HepG2 (cell line): ENCODE measurements around the gene SERTAD2. TPM values are rescaled to one million over a fixed set of nuclear protein-coding genes. Genes with fewer than 3 reads are reported as not detected.
A peak's percentile ranks its signal among the peaks of the same experiment; 100 is the strongest.

ENCODE experiments used
- AGO2 ChIP-seq: fragments of 200-400 bp; formaldehyde crosslinking; optimal IDR thresholded peaks from 2 replicates; pipeline ENCODE3; 2017; ENCODE audit warnings: mild to moderate bottlenecking, low read depth, low read length, moderate library complexity
- ATAD3A ChIP-seq: sonication (generic); formaldehyde crosslinking; IDR thresholded peaks from 2 replicates; pipeline ENCODE4 v1.4.0; 2020; ENCODE audit warnings: missing genetic modification reagents
- DPF2 ChIP-seq: sonication (generic); formaldehyde crosslinking; IDR thresholded peaks from 2 replicates; pipeline ENCODE4 v1.4.0; 2020; ENCODE audit warnings: mild to moderate bottlenecking, low read depth, missing genetic modification reagents, borderline replicate concordance
- ELF3 ChIP-seq: IDR thresholded peaks from 2 replicates; pipeline ENCODE4 v1.6.1; 2016; ENCODE audit warnings: missing genetic modification reagents, missing compliant biosample characterization
- FOXP1 ChIP-seq, 2 experiments: fragments of 450-650 bp in 1 of 2; IDR thresholded peaks; 2 replicates each; pipeline ENCODE4 v1.6.1; 2017 to 2018; ENCODE audit warnings: antibody characterized with exemption in 1 of 2
- GABPB1 ChIP-seq: IDR thresholded peaks from 2 replicates; pipeline ENCODE4 v1.6.1; 2016; ENCODE audit warnings: mild to moderate bottlenecking, missing genetic modification reagents, moderate library complexity, missing compliant biosample characterization
- JDP2 ChIP-seq: sonication (generic); formaldehyde crosslinking; IDR thresholded peaks from 2 replicates; pipeline ENCODE4 v1.8.1; 2022; ENCODE audit warnings: missing genetic modification reagents, borderline replicate concordance
- KDM5A ChIP-seq: fragments of 200-600 bp; sonication (generic); IDR thresholded peaks from 2 replicates; pipeline ENCODE4 v1.7.0; 2018; ENCODE audit warnings: antibody characterized with exemption, mild to moderate bottlenecking, low read length, borderline replicate concordance
- KLF12 ChIP-seq: sonication (generic); formaldehyde crosslinking; IDR thresholded peaks from 2 replicates; pipeline ENCODE4 v1.4.0; 2020; ENCODE audit warnings: missing genetic modification reagents, borderline replicate concordance
- SIX4 ChIP-seq: sonication (generic); formaldehyde crosslinking; IDR thresholded peaks from 2 replicates; pipeline ENCODE4 v1.4.0; 2020; ENCODE audit warnings: missing genetic modification reagents
- SP140L ChIP-seq: sonication (generic); formaldehyde crosslinking; IDR thresholded peaks from 2 replicates; pipeline ENCODE4 v1.4.0; 2020; ENCODE audit warnings: missing genetic modification reagents, borderline replicate concordance
- ZBTB7B ChIP-seq: sonication (generic); formaldehyde crosslinking; IDR thresholded peaks from 2 replicates; pipeline ENCODE4 v1.4.0; 2020; ENCODE audit warnings: missing genetic modification reagents
- ZMYM3 ChIP-seq: sonication (generic); formaldehyde crosslinking; IDR thresholded peaks from 2 replicates; pipeline ENCODE4 v1.5.1; 2020; ENCODE audit warnings: mild to moderate bottlenecking, missing genetic modification reagents
- ZNF280B ChIP-seq: sonication (generic); formaldehyde crosslinking; IDR thresholded peaks from 2 replicates; pipeline ENCODE4 v1.5.0; 2020; ENCODE audit warnings: missing genetic modification reagents, mild to moderate bottlenecking, borderline replicate concordance
- ZNF337 ChIP-seq: sonication (generic); formaldehyde crosslinking; IDR thresholded peaks from 2 replicates; pipeline ENCODE4 v1.5.1; 2020; ENCODE audit warnings: missing genetic modification reagents, low read depth, mild to moderate bottlenecking, borderline replicate concordance
- ZNF569 ChIP-seq: sonication (generic); formaldehyde crosslinking; IDR thresholded peaks from 2 replicates; pipeline ENCODE4 v1.5.0; 2020; ENCODE audit warnings: mild to moderate bottlenecking, missing genetic modification reagents, moderate library complexity, borderline replicate concordance
- ZNF704 ChIP-seq: sonication (generic); formaldehyde crosslinking; IDR thresholded peaks from 2 replicates; pipeline ENCODE4 v1.8.1; 2023; ENCODE audit warnings: mild to moderate bottlenecking, inconsistent platforms, moderate library complexity, missing genetic modification reagents, borderline replicate concordance
- ZSCAN5A ChIP-seq: sonication (generic); formaldehyde crosslinking; IDR thresholded peaks from 2 replicates; pipeline ENCODE4 v1.8.0; 2022; ENCODE audit warnings: mild to moderate bottlenecking, missing genetic modification reagents, borderline replicate concordance
- polyA plus RNA-seq, 8 experiments: library from polyadenylated mRNA; depleted of rRNA in 3 of 8; stranded (reverse) in 7 of 8; unstranded in 1 of 8; fragments of >200 nt; fragmentation: Illumina TruSeq in 4 of 8; extraction: Trizol in 4 of 8; gene quantifications; 2 replicates each; pipeline versions ENCODE4 v1.2.1 to v1.2.3, GENCODE V29; 2011 to 2016; ENCODE audit warnings: low read depth in 4 of 8, missing spikeins in 1 of 8, mixed read lengths in 1 of 8; ENCODE audit not compliant: insufficient read depth in 1 of 8
- total RNA-seq, 5 experiments: library from RNA; depleted of rRNA; stranded (reverse); fragments of >200 nt; fragmentation: Illumina TruSeq; extraction: Trizol; gene quantifications; 2 replicates each; pipeline ENCODE4 v1.2.3, GENCODE V29; 2016; ENCODE audit warnings: low read depth in 1 of 5
- TF ChIP-seq, protein P1 (sequence below): sonication (generic); formaldehyde crosslinking; IDR thresholded peaks from 2 replicates; pipeline ENCODE4 v1.5.1; 2020; ENCODE audit warnings: mild to moderate bottlenecking, missing genetic modification reagents, moderate library complexity

Gene SERTAD2
- total and polyA plus RNA-seq, 2 of the 13 experiments (the other 11 are each of a cell fraction or from before 2014, with no cell fraction given), result 6.7 to 22.6 TPM

DNA sequence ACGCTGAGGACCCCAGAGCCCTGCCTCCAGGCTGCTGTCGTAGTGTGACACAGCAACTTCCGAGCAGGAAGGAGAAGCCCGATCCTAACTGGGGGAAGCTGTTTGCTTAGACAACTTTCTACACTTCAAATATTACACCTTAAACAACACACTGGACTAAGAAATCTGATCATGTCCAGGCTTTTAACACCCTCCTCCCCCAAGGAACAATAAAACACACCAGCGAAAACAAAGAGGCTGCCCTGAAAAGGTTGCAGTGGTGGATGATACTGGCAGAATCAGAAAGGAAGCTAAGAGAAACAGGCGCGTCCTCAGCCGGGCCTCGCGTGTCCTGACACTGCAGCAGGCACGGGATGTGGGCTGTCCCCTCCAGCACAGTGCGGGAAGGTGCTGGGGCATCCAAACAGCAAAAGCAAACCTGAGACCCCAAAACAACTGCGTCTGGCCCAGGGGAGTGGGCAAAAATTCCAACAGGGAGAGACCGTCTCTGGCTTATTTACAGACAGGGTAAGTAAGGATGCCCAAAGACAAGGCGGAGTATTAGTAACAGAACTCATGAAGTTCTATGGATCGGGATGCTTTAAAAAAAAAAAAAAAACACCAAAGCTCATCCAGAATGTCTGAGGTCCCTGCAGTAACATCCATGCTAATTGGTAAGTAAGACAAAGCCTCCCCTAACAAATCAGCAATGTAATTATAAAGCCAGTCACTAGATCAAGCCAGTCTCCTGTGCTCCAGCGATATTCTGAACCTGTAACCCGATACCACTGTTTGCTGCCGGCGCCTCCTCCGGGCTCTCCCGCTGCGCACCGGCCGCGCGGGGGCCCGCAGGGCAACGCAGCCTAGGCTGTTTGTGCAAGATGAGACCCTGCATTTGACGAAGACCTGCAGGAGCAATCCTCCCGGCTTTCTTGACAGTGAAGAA lies 9.0 kb downstream of the SERTAD2 start (continued):
- no peak for TF ChIP-seq FOXP1 (IDR thresholded peaks at IDR 0.05)
- peak; percentile 40; the same call in 1 of the 2 replicates for TF ChIP-seq FOXP1 (CRISPR knock-in tag; IDR thresholded peaks at IDR 0.05)
- TF ChIP-seq ZNF337 (CRISPR knock-in tag), result no peak
- TF ChIP-seq DPF2 (CRISPR knock-in tag), result no peak
- TF ChIP-seq ZMYM3 (CRISPR knock-in tag), result no peak; the same call in 1 of the 2 replicates
- peak; percentile 53 for TF ChIP-seq GABPB1 (CRISPR knock-in tag)
- TF ChIP-seq ZNF569 (CRISPR knock-in tag), result no peak
- TF ChIP-seq, protein P1, sequence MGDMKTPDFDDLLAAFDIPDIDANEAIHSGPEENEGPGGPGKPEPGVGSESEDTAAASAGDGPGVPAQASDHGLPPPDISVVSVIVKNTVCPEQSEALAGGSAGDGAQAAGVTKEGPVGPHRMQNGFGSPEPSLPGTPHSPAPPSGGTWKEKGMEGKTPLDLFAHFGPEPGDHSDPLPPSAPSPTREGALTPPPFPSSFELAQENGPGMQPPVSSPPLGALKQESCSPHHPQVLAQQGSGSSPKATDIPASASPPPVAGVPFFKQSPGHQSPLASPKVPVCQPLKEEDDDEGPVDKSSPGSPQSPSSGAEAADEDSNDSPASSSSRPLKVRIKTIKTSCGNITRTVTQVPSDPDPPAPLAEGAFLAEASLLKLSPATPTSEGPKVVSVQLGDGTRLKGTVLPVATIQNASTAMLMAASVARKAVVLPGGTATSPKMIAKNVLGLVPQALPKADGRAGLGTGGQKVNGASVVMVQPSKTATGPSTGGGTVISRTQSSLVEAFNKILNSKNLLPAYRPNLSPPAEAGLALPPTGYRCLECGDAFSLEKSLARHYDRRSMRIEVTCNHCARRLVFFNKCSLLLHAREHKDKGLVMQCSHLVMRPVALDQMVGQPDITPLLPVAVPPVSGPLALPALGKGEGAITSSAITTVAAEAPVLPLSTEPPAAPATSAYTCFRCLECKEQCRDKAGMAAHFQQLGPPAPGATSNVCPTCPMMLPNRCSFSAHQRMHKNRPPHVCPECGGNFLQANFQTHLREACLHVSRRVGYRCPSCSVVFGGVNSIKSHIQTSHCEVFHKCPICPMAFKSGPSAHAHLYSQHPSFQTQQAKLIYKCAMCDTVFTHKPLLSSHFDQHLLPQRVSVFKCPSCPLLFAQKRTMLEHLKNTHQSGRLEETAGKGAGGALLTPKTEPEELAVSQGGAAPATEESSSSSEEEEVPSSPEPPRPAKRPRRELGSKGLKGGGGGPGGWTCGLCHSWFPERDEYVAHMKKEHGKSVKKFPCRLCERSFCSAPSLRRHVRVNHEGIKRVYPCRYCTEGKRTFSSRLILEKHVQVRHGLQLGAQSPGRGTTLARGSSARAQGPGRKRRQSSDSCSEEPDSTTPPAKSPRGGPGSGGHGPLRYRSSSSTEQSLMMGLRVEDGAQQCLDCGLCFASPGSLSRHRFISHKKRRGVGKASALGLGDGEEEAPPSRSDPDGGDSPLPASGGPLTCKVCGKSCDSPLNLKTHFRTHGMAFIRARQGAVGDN (CRISPR knock-in tag), result peak; percentile 73
- no peak for TF ChIP-seq ATAD3A (CRISPR knock-in tag)
- TF ChIP-seq ZSCAN5A (CRISPR knock-in tag), result 0 out of 2 replicates have a peak, but pooled peaks have one; percentile 38
- no peak for TF ChIP-seq JDP2 (CRISPR knock-in tag)
- TF ChIP-seq KLF12 (CRISPR knock-in tag), result peak; percentile 42; the same call in 1 of the 2 replicates
- no peak for TF ChIP-seq KDM5A
- peak; percentile 57; the same call in 1 of the 2 replicates for TF ChIP-seq ZNF704
- 0 out of 2 replicates have a peak, but pooled peaks have one; percentile 66 for TF ChIP-seq SP140L (CRISPR knock-in tag)
- peak; percentile 59 for TF ChIP-seq AGO2
- TF ChIP-seq ZBTB7B (CRISPR knock-in tag), result peak; percentile 56
- TF ChIP-seq SIX4 (CRISPR knock-in tag), result peak; percentile 99
- peak; percentile 24; the same call in 1 of the 2 replicates for TF ChIP-seq ELF3 (CRISPR knock-in tag)
- 0 out of 2 replicates have a peak, but pooled peaks have one; percentile 8 for TF ChIP-seq ZNF280B
